Measurements from ENCODE around the gene SYNE2.

DNA sequence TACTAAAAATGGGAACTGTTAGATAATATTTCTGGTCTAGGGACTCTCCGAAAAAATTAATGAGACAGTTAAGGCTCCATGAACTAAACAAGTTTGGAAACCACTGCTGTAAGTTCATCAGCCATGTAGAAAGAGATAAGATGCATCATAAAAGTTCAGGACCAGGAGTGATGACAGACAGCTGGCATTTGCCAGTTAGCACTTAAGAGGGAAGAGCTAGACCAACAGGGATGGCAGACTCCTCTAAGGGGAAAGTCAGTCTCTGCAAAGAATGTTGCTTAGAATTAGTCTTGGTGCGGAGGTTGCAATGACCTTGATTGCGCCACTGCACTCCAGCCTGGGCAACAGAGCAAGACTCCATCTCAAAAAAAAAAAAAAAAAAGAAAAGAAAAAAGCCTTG lies 129.4 kb downstream of the SYNE2 start:
- TF ChIP-seq POLR2A (IDR thresholded peaks at IDR 0.05): no peak
- TF ChIP-seq CTCF (IDR thresholded peaks at IDR 0.05): no peak

All from gastroesophageal sphincter (tissue), 3 donors.